Neural progenitor cell (in vitro differentiated cells): Measurements from ENCODE around the gene NDOR1.

ENCODE experiments used
- CTCF ChIP-seq: fragments of 200-600 bp; sonication (generic); IDR thresholded peaks from 2 replicates; pipeline ENCODE4 v1.5.1; 2017; ENCODE audit warnings: antibody characterized with exemption, mild to moderate bottlenecking
- EZH2 ChIP-seq: fragments of 200-600 bp; sonication (generic); IDR thresholded peaks from 2 replicates; pipeline ENCODE4 v1.6.1; 2017; ENCODE audit warnings: antibody characterized with exemption, mild to moderate bottlenecking, moderate library complexity
- EZH2phosphoT487 ChIP-seq: fragments of 200-600 bp; sonication (generic); IDR thresholded peaks from 2 replicates; pipeline ENCODE4 v1.6.1; 2017; ENCODE audit warnings: antibody characterized with exemption

- no peak for TF ChIP-seq EZH2
- TF ChIP-seq CTCF, result no peak
- no peak for TF ChIP-seq EZH2phosphoT487
These were observed 43.7 kb upstream of the NDOR1 start for GRCh38 chr9:137161558-137162486.
